Ramos (cell line): ENCODE results near the gene KDM1B.

Experiments
- in situ Hi-C: fragments of 300-500 bp; cut with MboI; formaldehyde crosslinking; loops from one replicate; pipeline ENCODE4 v1.14.3; 2022; ENCODE audit warnings: low sequenced_read_pairs; ENCODE audit not compliant: unreplicated experiment

Gene KDM1B

DNA sequence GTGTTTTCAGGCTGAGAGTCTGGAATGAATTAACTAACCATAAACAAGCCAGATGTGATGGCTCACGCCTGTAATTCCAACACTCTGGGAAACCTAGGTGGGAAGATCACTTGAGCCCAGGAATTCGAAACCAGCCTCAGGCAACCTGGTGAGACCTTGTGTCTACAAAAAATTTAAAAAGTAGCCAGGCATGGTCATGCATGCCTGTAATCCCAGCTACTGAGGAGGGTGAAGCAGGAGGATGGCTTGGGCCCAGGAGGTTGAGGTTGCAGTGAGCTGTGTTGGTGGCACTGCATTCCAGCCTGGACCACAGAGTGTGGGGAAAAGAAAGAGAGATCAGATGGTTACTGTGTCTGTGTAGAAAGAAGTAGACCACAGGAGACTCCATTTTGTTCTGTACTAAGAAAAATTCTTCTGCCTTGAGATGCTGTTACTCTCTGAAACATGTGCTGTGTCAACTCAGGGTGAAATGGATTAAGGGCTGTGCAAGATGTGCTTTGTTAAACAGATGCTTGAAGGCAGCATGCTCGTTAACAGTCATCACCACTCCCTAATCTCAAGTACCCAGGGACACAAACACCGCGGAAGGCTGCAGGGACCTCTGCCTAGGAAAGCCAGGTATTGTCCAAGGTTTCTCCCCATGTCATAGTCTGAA, 71.4 kb downstream of the KDM1B start:
- in situ Hi-C loops: loop anchor here (25.0 kb wide), 1 partner anchor 614 kb away; the partner anchor contains the start of gene FAM8A1

DNA sequence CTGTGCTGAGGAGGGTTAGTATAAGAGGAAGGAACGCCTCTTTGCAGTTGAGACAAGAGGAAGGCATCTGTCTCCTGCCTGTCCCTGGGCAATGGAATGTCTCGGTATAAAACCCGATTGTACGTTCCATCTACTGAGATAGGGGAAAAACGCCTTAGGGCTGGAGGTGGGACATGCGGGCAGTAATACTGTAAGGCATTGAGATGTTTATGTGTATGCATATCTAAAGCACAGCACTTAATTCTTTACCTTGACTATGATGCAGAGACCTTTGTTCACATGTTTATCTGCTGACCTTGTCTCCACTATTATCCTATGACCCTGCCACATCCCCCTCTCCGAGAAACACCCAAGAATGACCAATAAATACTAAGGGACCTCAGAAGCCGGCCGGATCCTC, 71.9 kb downstream of the KDM1B start:
- in situ Hi-C loops: loop anchor here (25.0 kb wide), 1 partner anchor 615 kb away; the partner anchor contains the start of gene FAM8A1

DNA sequence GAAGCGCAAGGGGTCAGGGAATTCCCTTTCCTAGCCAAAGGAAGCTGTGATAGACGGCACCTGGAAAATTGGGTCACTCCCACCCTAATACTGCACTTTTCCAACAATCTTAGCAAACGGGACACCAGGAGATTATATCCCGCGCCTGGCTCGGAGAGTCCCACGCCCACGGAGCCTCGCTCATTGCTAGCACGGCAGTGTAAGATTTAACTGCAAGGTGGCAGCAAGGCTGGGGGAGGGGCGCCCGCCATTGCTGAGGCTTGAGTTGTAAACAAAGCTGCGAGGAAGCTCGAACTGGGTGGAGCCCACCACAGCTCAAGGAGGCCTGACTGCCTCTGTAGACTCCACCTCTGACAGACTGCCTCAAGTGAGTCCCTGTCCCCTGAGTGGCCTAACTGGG, 73.4 kb downstream of the KDM1B start:
- in situ Hi-C loops: loop anchor here (25.0 kb wide), 1 partner anchor 616 kb away; the partner anchor contains the start of gene FAM8A1

DNA sequence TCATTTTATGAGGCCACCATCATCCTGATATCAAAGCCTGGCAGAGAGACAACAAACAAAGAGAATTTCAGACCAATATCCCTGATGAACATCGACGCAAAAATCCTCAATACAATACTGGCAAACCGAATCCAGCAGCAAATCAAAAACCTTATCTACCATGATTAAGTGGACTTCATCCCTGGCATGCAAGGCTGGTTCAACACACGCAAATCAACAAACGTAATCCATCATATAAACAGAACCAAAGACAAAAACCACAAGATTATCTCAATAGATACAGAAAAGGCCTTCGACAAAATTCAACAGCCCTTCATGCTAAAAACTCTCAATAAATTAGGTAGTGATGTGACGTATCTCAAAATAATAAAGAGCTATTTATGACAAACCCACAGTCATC, 76.6 kb downstream of the KDM1B start:
- in situ Hi-C loops: loop anchor here (25.0 kb wide), 1 partner anchor 620 kb away; the partner anchor contains the start of gene FAM8A1

DNA sequence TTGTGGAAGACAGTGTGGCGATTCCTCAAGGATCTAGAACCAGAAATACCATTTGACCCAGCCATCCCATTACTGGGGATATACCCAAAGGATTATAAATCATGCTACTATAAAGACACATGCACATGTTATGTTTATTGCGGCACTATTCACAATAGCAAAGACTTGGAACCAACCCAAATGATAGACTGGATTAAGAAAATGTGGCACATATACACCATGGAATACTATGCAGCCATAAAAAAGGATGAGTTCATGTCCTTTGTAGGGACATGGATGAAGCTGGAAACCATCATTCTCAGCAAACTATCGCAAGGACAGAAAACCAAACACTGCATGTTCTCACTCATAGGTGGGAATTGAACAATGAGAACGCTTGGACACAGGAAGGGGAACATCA, 78.5 kb downstream of the KDM1B start:
- in situ Hi-C loops: loop anchor here (25.0 kb wide), 1 partner anchor 621 kb away; the partner anchor contains the start of gene FAM8A1

DNA sequence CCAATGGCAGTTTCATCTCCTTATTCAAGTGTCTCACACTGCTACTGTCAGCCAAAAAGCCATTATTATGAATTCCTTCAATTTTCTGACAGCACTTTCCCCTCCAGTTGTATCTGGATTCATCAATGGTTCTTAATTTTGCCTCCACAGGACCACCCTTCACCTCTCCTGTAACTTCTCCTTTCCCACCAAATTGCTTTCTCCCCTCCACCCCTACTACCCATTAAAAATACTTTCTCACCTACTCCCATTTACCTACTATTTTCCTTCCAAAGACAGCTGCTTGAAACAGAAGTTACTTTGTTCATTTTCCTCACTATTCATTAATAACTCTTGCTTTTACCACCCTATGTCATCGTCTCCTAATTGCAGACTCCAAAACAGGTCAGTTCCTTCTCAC, 79.3 kb downstream of the KDM1B start:
- in situ Hi-C loops: loop anchor here (25.0 kb wide), 1 partner anchor 622 kb away; the partner anchor contains the start of gene FAM8A1

DNA sequence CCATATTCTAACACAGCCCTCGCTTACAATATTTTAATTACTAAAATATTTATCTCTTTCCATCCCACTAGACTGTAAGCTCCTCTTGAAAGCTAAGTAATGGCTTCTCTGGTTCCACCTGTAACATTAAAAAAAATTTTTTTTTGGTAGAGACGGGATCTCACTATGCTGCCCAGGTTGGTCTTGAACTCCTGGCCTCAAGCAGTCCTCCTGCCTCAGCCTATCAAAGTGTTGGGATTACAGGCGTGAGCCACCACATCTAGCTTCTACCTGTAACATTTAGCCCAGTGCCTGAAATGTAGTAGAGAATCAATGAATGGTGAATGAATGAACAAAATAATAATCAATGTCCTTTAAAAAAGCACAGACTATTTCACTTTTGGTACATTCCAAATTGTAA, 80.3 kb downstream of the KDM1B start:
- in situ Hi-C loops: loop anchor here (25.0 kb wide), 1 partner anchor 623 kb away; the partner anchor contains the start of gene FAM8A1

DNA sequence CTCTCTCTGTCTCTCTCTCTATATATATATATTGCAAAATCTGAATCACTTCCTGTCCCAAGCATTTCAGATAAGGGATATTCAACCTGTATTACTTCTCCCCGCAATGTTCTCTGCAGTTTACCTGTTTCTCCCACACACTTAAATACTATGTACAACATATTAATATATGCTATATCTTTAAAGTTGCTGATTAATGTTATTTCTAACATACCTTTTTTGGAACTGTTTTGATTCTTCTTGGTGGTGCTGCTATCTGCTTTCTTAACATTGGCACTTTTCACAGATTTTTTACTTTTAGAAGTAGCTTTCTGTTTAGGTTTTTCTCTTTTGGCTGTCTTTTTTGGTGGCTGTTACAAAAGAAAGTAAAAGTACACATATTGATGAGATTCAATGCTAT, 81.9 kb downstream of the KDM1B start:
- in situ Hi-C loops: loop anchor here (25.0 kb wide), 1 partner anchor 625 kb away; the partner anchor contains the start of gene FAM8A1

DNA sequence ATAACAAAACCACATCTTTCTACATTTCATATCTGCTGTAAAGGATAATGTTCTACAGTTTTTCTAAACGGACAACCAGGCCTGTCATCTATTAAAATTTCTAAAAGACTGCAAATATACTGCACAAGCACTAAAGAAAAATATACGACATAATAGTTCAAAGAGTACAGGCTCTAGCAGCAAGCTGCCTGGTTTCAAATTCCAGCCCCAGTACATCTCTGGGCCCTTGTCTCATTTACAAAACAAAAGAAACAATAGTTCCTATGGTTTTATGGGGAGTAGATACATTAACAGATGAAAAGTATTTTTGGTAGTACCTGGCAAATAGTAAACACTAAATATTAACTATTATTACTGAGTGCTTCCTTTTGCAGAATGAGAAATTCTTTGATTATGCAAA, 85.0 kb downstream of the KDM1B start:
- in situ Hi-C loops: loop anchor here (25.0 kb wide), 1 partner anchor 628 kb away; the partner anchor contains the start of gene FAM8A1

DNA sequence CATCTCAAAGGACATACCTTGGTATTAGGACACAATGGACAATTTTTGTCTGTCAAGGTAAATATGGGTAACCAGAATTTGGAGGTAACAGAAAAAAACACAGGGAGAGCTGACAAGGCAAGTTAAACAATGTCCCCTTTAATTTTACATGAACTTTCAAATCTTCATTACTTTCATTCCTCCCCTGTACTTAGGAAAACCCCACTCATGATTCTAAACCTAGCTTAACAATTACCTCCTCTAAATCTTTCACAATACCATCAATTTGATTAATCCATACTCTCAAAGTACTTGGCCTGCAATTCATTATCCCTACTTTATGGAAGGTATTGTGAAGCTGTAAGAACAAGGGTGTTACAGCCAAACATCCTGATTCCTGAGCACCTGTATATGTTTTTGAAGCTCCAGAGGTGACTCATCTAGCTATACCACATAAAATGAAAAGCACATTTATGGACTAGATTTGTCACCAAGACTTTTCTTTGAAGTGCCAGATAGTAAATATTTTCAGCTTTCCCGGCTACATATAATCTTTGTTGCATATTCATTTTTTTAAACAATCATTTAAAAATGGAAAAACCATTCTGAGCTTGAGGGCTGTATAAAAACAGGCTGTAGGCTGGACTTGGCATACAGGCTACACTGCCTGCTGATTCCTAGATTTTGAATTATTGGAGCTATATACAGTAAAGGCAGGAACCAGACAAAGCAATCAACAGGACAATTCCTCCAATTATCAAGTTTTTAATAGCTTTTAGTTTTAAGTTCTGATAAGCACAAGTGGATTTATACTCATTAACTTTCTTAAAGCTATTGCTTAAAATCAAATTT, 86.2 kb downstream of the KDM1B start:
- in situ Hi-C loops: loop anchor here (25.0 kb wide), 1 partner anchor 629 kb away; the partner anchor contains the start of gene FAM8A1

DNA sequence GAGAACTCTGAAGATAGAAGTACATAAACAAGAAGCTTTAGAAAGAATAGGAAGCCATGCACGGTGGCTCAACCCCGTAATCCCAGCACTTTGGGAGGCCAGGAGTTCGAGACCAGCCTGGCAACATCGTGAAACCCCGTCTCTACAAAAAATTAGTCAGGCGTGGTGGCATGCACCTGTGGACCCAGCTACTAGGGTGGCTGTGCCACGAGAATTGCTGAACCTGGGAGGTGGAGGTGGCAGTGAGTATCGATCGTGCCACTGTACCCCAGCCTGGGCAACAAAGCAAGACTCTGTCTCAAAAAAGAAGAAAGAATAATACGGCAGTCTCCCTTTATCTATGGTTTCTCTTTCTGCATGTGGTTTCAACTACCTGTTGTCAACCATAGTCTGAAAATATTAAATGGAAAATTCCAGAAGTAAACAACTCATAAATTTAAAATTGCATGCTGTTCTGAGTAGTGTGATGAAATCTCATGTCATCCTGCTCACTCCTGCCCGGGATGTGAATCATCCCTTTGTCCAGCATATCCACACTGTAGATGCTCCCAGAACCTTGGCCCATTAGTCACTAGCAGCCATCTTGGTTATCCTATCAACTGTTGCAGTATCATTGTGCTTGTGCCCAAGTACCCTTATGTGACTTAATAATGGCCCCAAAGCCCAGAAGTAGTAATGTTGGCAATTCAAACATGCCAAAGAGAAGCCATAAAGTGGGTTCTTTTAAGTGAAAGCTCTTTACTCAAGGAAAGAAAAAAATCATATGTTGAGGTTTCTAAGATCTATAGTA, 87.0 kb downstream of the KDM1B start:
- in situ Hi-C loops: loop anchor here (25.0 kb wide), 1 partner anchor 630 kb away; the partner anchor contains the start of gene FAM8A1

DNA sequence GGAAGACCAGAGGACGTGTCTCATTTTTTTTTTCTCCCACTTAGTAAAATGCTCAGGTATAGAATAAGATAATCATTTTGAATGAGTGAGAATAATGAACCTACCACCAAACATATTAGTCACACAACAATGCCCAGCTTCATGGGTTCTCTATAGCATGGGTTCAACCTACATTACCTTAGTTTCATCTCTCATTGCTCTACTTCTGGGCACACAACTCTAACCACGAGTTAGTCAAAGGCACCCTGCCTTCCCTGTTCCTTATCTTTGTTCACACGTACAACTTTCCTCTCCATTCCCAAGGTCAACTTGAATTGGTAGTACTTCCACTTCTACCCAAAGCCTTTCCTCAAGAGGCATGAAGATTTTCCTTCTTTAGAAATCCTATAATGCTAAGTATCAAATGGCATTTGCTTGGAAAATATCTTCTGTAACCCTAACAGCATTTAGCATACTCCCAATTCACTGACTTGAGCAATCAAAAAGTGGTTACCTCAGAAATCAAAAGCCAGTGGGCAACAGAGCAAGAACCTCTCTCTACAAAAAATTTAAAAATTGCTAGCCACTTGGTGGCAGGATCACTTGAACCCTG, 88.2 kb downstream of the KDM1B start:
- in situ Hi-C loops: loop anchor here (25.0 kb wide), 1 partner anchor 631 kb away; the partner anchor contains the start of gene FAM8A1

DNA sequence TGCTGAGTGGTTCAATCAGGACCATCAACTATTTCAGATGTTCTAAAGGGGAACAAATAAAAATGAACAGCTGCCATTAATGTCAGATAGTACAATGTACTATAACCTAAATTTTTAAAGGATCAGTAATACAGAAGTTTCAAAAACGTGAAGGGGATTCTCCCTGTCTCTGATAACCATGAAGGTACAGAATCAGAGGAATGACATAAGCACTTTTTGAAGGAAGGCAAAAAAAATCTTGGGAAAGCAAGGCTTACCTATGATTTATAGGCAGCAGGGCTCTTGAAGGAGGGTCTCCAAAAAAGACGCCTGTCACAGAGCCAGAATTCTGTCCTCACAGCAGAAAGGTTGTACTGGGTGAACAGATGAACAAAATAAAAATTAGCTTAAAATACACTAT, 89.0 kb downstream of the KDM1B start:
- in situ Hi-C loops: loop anchor here (25.0 kb wide), 1 partner anchor 632 kb away; the partner anchor contains the start of gene FAM8A1

DNA sequence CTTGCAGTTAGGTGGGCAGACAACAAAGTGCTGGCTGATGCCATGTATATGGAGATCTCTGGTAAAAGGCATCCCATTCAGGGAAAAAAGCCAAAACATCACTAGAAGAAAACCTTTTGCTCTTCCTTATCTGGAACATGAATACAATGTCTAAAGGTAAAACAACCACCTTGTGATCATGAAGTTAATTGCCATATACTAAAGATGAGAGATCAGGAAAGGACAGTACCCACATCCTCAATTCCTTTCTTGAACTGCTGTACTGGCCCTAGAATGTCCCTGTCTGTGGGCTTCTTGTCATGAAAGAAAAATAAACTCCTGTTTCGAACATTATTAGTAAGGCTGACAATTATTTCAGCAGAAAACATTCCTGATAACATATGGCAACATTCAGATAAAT, 89.9 kb downstream of the KDM1B start:
- in situ Hi-C loops: loop anchor here (25.0 kb wide), 1 partner anchor 633 kb away; the partner anchor contains the start of gene FAM8A1

DNA sequence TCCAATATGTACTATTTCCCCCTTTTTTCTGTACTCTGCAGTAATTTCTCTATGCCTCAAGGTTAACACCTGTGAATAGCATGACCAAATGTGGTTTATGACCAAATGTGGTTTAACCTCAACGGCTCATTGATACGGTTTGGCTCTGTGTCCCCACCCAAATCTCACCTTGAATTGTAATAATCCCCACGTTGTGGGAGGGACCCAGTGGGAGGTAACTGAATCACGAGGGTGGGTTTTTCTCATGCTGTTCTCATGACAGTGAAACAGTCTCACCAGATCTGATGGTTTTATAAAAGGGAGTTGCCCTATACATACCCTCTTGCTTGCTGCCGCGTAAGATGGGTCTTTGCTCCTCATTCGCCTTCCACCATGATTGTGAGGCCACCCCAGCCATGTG, 90.4 kb downstream of the KDM1B start:
- in situ Hi-C loops: loop anchor here (25.0 kb wide), 1 partner anchor 633 kb away; the partner anchor contains the start of gene FAM8A1

DNA sequence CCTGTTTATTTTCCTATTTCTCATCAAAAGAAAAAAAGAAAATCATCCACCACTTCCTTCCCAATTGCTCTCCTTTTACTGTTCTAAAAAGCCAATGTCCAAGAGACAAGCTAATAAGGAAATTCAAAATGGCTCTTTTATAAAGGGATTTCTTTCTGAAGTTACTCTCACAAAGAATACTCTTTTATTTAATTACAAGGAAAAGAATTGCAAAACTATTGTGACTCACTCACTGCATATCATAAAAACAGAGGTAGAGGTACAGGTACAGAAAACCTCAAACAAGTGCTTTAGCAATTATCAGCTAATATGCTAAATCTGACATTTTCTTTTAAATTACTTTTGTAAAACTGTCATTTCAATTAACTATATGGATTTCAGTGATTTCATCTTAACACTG, 91.0 kb downstream of the KDM1B start:
- in situ Hi-C loops: loop anchor here (25.0 kb wide), 1 partner anchor 634 kb away; the partner anchor contains the start of gene FAM8A1

DNA sequence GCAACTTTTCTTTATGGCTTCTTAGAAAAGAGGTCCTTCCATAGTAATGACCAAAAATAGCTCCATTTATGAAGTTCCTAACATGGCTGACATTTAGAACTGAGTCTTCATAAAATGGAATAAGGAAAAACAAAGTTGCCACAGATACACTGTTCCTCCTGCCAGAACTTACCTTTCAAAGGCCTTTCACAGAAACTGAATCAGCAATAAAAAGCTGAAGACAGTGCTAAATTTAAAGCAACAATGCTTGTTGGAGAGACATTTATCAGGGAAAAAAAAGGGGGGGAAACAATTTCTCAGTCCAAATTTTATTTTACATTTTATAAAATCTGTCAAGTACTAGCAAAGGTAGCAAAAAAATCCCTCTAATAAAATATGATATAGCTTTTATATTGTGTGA, 91.8 kb downstream of the KDM1B start:
- in situ Hi-C loops: loop anchor here (25.0 kb wide), 1 partner anchor 635 kb away; the partner anchor contains the start of gene FAM8A1

DNA sequence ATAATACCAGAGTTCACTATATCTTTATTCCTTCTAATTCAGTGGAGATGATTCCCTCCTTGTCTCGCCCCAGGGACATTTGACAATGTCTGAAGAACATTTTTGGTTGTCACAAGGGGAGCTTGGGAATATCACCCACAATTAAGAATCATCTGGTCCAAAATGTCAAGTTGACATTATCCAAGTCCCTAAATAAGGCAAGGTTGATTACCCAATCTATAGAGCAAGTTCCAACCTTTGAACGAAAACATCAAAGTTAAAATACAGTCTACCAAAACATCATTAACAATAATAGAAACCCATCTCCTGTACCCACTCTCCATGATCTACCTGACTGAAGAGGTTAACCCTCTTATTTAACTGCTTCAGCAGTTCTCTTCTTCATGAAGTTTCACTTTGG, 93.5 kb downstream of the KDM1B start:
- in situ Hi-C loops: loop anchor here (25.0 kb wide), 1 partner anchor 636 kb away; the partner anchor contains the start of gene FAM8A1

DNA sequence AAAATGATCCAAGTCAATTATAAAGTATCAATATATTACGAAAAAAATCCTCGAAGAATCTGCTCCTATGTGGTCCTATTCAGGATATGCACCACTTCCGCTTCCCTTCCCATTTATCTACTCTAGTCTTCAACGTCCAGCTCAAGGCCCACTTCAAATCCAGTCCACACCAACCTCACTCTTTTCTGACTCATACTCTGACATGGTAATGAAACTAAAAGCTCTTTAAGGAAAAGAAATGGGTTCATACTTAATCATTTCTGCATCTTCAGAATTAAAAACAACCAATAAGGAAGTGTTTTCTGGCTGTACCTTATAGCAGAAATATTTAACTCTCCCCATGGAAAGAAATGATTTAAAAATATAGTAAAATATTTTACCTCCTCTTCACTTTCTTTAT, 94.0 kb downstream of the KDM1B start:
- in situ Hi-C loops: loop anchor here (25.0 kb wide), 1 partner anchor 637 kb away; the partner anchor contains the start of gene FAM8A1
